GM10266 (cell line): ENCODE measurements around the gene KIAA1958.

ENCODE experiments used
- DNase-seq: peaks from one replicate; pipeline ENCODE4 v3.0.0; 2012; ENCODE audit errors: extremely low spot score
- CTCF ChIP-seq: IDR thresholded peaks from 2 replicates; pipeline ENCODE4 v1.5.1; 2012; ENCODE audit warnings: mild to moderate bottlenecking, low read depth; ENCODE audit not compliant: control insufficient read depth, insufficient read depth; ENCODE audit errors: missing control alignments

The KIAA1958 gene

GRCh38 chr9:112486221-112487007 lies at the start of gene KIAA1958:
KIAA1958 (plus strand) TSS chr9:112486827; CDS start chr9:112574081, 87,254 bp downstream.
- DNase-seq = peak; percentile 95
- peak; percentile 6 for TF ChIP-seq CTCF

- no peak for TF ChIP-seq CTCF
- no peak for DNase-seq
Observed at GRCh38 chr9:112437406-112437805, 49.2 kb upstream of the KIAA1958 start.

GRCh38 chr9:112439171-112439570 lies 47.5 kb upstream of the KIAA1958 start:
- TF ChIP-seq CTCF = no peak
- no peak for DNase-seq

- TF ChIP-seq CTCF = no peak
- DNase-seq = no peak
Observed at GRCh38 chr9:112439825-112440224, 46.8 kb upstream of the KIAA1958 start.

- DNase-seq = no peak
- TF ChIP-seq CTCF = peak; percentile 58
Observed at GRCh38 chr9:112443200-112443599, 43.4 kb upstream of the KIAA1958 start.

GRCh38 chr9:112443636-112444035 lies 43.0 kb upstream of the KIAA1958 start:
- TF ChIP-seq CTCF = no peak

GRCh38 chr9:112445196-112445595 lies 41.4 kb upstream of the KIAA1958 start:
- TF ChIP-seq CTCF = no peak
- no peak for DNase-seq

More at GRCh38 chr9:112443636-112444035, 43.0 kb upstream of the KIAA1958 start:
- DNase-seq = no peak
